ENCODE measurements around the gene ADAM11.
A peak's percentile ranks its signal among the peaks of the same experiment; 100 is the strongest.
"Not testable (repeated sequence)": the region's sequence is repeated elsewhere in the genome, so short reads cannot be mapped to it uniquely, and the experiment has no call there.

Gene ADAM11

GRCh38 chr17:44795421-44795820, 36.6 kb downstream of the ADAM11 start:
- DNase-seq = peak in 1 of 2 donors; percentile 4

GRCh38 chr17:44795928-44796327, 37.1 kb downstream of the ADAM11 start:
- no peak for DNase-seq

DNA sequence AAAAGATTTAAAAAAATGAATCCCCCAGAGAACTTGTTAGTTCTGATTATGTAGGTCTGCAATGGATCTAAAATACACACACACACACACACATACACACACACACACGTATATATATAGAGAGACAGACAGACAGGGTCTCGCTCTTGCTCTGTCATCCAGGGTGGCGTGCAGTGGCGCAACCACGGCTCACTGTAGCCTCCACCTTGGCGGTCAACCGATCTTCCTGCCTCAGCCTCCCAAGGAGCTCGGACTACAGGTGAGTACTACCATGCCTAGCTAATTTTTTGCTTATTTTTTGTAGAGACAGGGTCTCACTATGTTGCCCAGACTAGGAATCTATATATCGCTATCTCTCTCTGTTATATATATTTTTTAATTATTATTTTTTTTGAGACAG, 37.9 kb downstream of the ADAM11 start:
- DNase-seq = no peak

DNA sequence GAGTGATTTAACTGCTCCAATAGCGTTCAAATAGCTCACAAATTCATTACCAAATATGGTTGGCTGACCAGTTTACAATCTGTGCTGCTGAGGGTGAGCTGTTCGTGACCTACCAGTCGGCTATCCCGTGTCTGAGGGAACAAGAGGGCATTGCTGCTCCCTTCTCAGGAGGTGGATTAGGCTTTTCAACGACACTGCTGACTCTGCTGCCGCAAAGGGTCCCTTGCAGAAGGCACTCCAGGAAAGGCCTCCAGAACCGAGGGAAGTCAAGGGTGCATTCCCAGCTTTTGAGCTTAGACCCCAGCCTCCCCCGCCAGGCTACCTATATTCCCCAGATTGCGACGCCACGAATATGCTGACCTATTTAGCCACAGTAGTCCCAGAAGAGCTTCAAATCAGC, 39.0 kb downstream of the ADAM11 start:
- no peak for DNase-seq

DNA sequence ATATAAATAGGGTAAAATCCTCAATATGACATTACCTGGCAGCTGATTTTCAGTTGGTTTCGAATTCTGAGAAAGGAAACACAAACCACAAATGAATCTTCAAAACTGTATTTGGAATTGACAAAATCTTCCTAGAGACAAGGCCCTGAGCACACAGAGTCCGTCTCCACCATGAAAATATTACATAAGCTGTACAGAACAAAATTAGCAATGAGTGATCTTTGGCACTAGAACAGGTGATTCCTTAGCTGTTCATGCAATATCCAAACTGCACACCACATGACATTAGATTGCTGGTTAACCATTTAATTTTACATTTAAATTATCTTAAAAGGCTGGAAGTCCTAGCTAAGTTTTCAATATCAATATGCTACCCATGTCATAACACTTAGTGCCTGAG, 39.6 kb downstream of the ADAM11 start:
- DNase-seq = no peak

- DNase-seq = no peak
Observed at GRCh38 chr17:44801880-44802279, 43.1 kb downstream of the ADAM11 start.

DNA sequence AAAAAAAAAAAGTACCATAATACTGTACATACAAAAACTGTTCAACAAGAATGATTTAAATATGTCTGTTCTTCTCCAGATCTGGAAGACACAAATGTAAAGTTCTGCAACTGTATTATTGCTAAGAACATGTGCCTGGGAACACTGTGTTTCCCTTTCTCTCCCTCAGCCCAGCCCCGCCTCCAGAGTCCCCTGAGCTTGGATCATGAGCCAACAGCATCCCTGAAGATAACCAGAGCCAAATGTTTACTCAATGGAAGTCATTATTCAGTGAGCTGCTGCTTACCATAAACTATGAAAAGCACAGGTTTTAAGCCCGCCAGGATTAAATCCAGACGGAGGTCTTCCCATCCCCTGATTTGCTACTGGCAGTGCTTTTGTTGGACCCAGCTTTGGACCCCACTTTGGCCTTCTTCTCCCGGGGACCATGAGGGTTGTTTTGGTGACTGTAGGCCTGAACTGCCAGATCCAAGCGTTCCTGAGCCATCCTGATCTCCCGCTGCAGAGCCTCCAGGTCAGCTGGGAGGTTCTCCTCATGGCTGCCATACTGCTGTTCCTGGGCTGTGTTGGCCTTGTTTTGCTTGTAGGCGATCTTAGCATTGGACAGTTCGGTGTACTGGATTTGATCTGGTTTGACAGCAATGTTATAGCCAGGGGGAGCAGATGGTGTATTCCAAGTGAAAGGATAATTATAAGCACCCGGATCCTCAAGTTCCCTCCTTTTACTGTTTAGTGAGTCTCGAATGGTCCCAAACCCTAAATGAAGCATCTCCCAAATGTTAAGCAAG, 45.7 kb downstream of the ADAM11 start:
- no peak for DNase-seq

DNA sequence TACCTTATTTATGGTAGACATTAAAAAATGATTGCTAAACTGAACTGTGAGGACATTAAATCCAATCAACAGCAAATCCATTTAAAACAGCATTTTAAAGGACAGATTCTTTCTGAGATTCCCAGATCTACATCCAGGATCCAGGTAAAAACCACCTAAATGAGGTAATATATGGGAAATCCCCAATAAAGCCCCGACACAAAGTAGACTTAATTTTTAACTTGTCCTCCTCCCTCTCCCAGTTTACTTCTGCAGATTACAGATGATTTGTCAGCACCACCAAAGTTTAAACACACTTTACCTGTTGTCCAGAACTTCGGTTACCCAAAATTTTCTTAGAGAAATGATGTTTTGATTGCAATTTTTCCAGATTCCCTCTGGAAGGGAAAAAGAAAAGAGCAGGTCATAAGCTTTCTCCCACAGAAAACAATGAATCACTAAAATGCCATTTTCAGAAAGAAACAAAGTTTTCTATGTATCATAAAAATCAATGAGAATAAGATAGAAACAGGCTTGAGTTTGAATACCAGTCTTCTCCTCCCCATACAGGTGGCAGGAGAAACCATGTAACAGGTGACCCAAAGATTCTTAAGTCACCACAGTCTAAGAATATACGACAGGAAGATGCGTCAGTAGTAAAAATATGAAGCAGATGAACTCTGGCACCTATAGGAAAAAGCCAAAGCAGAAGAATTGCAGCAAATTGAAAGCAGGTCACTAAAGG, 48.5 kb downstream of the ADAM11 start:
- DNase-seq = no peak

- no peak for DNase-seq
Observed at GRCh38 chr17:44807817-44808155, 49.0 kb downstream of the ADAM11 start.

- DNase-seq = no peak
Observed at GRCh38 chr17:44808156-44808555, 49.4 kb downstream of the ADAM11 start.

GRCh38 chr17:44808656-44809388, 50.0 kb downstream of the ADAM11 start:
- not testable (repeated sequence) for DNase-seq

DNA sequence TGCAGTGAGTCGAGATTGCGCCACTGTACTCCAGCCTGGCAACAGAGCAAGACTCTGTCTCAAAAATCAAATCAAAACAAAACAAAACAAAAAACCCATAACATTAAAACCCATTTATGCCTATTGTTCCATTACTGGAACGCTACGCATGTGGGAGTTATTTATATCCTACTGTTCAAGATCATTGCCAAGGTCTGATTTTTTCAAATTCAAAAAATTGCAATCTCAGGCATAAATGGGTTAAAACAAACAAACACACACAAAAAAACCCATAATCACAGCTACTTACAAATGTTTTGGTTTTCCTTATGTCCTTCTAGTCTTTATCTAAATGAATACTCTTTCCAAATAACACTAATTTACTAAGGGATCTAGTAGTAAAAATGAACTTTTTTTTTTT, 53.5 kb downstream of the ADAM11 start:
- no peak for DNase-seq

DNA sequence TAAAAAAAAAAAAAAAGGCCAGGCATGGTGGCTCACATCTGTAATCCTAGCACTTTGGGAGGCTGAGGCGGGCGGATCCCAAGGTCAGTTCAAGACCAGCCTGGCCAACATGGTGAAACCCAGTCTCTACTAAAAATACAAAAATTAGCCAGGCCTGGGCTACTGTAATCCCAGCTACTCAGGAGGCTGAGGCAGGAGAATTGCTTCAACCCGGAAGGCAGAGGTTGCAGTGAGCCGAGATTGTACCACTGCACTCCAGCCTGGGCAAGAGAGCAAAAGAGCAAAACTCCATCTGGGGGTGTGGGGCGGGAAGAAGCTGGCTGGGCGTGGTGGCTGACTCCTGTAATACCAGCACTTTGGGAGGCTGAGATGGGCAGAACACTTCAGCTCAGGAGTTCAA, 59.7 kb downstream of the ADAM11 start:
- DNase-seq = not testable (repeated sequence)

GRCh38 chr17:44820631-44821212, 61.9 kb downstream of the ADAM11 start:
- DNase-seq = no peak

- DNase-seq = not testable (repeated sequence)
Observed at GRCh38 chr17:44825236-44825635, 66.4 kb downstream of the ADAM11 start.

- DNase-seq = no peak
Observed at GRCh38 chr17:44826123-44826790, 67.5 kb downstream of the ADAM11 start.

DNA sequence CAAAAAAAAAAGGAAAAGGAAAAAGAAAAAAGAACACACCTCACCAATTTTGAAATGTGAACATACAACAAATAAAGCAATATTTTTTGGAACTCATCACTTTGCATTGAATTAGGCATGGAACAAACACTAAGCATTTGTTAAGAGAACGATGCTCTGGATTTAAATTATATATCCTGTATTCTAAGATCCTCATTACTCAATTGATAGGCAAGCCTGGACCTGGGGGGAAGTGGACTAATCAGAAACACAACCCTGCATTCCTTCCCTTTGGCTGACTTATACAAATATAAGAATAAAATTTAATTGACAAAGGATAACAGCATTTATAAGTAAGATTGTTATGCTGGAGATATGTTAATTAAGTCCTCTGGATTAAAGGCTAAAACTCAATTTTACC, 69.1 kb downstream of the ADAM11 start:
- no peak for DNase-seq

DNA sequence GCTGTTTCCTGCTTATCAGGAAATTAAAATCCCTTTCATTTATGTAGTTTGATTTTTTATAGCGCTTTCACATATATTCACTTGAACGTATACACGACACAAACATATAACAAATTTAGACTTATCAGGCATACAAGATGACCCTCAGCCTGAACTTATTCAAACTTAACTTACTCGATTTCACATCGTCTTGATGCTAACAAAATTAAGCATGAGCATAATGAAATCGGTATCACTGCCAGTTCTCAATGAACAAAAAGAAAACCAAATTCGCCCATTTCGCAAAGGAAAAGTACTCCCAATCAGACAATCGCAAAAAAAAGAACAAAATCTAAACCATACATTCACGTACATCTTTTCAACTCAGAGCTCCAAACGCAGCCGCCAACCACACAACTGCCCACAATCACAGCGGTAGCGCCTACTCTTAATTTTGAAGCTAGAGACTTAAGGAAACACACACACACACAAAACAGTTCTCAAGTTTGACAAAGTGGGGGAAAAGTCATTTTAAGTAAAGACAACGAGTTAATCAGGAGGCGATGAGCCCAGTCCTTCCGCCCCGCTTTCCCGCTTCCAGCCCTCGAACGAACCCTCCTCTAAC, 70.2 kb downstream of the ADAM11 start:
- DNase-seq = peak; percentile 13

DNA sequence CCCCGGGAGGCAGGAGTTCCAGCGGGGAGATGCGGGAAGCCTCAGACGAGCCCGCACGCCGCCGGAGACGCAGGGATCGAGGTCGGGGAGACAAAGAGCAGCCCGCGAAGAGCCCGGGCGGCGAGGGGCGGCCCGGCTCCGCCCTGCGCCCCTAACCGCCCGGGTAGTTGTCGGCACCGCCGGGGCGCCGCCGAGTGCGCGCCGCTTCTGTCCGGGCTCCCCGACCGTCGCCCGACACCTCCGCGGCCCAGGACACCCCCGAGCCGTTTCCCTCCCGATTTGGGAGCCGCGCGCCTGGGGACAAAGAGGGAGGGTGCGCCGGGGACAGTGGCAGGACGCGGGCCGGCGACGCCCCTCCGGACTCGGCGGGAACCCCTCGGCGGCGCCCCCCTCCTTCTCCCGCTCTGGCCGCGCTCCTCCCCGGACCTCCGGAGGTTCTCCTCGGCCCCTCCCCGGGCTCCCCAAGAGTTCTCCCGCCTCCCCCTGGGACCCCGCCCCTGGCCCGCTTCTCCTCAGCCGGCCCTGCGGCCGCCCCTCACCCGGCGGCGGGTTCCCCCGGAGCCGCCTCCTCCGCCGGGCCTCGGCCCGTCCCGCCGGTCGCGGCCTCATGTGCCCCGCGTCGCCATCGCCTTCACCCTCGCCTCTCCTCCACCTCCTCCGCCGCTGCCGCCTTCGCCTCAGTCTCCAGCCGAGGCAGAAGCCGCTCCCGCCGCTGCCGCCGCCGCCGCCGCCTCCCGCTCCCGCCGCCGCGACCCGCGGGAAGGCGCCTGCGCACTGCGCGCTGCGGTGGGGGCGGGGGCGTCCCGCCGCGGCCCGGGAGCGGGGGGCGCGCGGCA, 71.0 kb downstream of the ADAM11 start, which contains the start of gene GJC1:
GJC1 (minus strand) TSS at position 765 of the 836 bp plus-strand sequence. CDS start 24,470 bp downstream, outside the sequence.
- DNase-seq = no peak

DNA sequence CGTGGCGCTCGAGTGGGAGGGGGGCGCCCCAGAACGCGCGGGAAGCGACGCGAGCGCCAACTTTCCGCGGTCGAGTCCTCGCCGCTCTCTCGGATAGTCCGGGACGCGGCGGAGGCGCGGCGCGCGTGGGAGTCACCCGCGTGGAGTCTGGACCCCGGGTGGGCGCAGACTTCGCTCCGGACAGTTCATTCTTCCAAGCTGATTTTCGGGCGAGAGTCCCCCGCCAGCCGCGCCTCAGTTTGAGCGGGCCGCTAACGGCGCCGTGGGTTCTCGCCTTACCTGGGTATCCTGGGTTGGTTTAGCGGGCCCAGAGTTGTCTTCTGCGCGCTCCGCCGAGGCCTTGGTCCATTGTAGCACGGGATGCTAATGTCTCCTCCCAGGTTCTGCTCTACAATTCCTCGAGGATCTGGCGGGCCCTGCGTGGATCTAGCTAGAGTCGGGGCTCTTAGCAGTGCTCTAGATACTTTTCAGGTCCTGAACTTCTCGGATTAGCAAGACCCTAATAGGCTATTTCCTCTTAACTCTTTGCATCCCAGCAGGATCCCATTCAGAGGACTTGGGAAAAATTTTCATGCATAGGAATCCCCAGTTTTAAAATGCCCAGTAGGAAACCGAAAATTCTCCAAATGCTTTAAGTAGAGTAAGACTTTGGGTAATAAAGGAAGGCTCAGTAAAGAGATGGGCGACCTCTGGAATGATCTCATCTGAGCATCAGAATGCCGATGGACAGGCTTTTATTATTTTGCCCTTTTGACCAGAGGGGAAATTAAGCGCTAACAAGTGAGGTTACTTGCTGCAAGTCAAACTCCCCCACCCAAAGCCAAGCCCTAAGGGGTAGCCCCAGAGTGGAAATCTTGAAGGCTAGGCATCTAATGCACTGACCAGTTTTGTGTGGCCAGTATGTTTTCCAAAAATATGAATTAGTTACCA, 71.8 kb downstream of the ADAM11 start:
- no peak for DNase-seq
